GM19395 (cell line): ENCODE results near the gene PTPRM.

Experiments
- ATAC-seq: cut with Tn5 transposase; IDR thresholded peaks from one replicate; pipeline ENCODE4 v1.9.1; 2021; ENCODE audit warnings: mild to moderate bottlenecking, moderate library complexity; ENCODE audit not compliant: unreplicated experiment

Gene PTPRM

DNA sequence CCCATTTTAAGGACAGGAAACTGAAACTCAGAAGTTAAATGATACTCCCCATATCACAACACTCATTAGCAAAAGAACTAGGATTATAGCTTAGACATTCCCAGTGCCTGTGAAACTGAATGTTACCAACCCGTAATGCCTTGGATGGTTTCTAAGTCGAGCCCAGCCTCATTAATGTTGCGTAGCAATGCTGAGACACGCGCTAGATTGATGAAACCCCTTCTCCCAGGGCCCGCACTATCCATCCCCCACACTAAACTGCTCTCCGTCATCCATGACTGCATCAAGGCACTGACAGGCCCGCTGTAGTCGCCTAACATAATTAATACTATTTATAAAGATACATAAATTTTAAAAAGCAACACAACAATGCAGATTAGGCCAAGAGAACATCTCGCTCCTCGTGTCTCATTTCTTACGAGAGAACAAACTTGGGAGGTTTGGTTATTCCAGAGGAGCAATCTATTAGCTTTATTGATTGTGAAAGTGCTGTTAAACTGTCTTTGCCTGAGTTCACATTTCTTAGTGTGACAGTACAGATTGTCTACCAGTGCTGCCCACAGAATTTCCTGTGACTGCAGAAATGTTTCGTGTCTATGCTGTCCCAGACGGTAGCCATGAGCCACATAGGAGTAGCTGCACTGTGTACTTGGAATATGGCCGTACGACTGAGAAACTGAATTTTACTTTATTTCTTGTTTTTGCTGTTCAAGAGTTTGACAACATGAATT, 729.9 kb downstream of the PTPRM start:
- no peak for ATAC-seq

DNA sequence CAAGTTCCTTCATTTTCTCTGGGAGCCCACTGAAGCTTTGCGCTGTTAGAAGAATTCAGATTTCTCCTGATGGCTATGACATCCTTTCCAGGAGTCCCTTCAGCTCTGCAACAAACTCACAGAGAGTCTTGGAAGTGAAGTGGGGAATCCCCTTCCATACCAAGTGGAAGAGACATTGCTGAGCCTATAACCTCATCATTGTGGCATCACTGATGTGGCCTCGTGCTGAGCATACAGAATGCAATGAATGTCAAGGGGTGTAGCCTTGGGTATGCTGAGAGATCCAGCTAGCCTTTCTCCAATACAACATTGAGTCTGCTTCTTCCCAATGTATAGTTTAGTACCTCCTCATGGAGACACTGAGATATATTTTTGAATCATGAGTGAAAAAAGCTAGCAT, 731.1 kb downstream of the PTPRM start:
- no peak for ATAC-seq

GRCh38 chr18:8299054-8299980, 732.2 kb downstream of the PTPRM start:
- no peak for ATAC-seq

DNA sequence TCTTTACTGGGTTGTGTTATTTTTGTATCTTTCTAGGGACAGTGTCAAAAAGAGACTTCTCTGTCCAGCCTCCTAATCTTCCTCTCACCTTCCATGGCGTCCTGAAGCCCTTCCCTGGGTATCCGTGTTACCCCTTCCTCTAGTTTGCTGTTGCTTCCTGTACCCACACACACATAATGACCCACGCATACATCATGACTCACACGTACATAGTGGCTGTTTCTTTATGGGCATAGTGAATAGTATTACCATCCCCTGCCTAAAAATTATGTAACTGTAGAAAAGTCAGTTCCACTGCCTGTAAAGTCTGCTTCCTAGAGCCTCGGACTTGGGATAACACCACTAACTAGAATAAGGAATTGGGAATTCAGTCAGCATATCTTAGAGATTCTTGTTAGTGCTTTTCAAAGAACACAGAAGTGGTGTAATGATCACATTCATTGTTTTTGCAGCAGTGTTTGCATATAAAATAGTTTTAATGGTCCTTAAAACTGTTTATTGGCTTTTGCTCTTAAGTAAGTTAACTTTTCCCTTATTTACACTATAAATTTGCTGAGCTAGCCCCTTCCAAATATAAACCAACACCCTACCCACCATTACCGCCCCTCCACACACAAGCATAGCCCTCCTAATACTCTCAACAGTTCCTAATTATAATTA, 733.8 kb downstream of the PTPRM start:
- no peak for ATAC-seq

DNA sequence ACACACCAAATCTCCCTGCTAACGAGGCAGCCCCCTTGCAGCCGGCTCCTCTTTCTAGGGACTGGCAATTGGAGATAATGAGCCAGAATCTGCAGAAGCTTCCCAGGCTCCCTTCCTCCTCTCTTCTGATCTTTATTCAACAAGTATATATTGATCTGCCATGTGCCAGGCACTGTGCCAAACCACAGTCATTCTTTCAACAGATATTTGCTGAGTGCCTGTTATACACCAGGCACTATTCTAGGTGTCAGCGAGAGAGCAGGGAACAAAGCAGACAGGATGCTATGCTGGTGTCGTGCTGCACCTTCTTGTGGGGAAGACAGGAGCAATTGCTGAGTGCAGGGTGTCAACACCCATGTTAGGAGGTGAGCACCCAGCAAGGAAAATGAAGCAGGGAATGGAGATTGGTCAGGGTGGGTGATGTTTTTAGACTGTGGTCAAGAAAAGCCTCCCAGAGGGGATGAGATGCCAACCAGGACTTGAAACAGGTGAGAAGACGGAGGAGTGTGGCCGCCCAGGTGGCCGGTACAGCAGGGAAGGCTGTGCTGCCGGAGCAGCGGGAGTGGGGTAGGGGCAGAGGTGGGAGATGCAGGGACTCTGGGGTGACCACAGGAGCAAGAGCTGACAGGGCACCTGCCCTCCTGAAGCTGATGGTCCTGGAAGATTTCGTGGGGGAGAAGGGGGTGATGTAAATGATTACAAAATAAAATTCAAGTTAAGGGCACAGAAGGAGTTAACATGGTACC, 734.5 kb downstream of the PTPRM start:
- no peak for ATAC-seq

DNA sequence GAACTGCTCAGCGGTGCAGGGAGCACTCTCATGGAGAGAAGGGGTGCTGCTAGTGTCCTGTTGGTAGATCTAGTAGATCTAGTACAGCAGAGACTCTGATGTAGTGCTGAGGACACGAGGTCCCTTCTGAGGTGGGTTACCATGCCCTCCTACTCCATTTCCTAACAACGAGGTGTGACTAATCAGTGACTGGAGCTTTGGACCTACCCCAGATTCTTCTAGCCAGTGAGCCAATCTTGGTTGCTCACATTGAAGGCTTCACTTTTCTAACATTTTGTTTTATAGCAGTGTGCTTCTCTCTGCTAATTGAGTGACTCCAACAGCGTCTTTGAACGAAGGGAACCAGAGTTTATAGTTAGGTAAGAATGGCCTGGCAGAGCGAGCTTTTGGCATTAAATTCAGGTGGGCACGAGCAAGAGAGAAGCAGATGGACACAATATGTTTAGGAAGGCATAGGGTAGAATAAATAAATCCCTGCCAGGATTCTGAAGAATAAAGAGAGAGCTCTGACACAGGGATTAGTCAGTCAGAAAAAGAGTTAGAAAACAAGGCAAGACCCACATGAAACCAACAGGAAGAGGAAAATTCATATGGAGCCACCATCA, 736.1 kb downstream of the PTPRM start:
- no peak for ATAC-seq

- ATAC-seq, result no peak
Observed at GRCh38 chr18:8307960-8308359, 740.8 kb downstream of the PTPRM start.

- ATAC-seq, result no peak
Observed at GRCh38 chr18:8313043-8313442, 745.9 kb downstream of the PTPRM start.

DNA sequence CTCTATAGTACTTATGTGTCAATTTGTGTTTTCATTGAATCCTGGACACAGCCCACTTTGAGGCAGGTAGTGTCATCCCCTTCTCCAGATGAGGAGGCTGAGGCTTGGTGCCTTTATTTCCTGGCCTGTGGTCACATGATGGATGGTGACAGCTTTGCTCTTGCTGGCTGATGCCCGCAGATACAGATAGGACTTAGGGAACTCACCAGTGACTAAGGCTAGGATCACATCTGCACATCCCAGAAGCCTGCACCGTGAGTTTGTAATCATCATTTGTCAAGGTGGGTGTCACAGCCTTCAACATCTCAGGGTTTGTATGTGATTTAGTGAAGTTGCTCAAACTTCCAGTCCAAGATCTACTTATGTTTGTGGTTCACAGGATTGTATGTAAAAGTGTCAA, 747.0 kb downstream of the PTPRM start:
- ATAC-seq, result no peak

DNA sequence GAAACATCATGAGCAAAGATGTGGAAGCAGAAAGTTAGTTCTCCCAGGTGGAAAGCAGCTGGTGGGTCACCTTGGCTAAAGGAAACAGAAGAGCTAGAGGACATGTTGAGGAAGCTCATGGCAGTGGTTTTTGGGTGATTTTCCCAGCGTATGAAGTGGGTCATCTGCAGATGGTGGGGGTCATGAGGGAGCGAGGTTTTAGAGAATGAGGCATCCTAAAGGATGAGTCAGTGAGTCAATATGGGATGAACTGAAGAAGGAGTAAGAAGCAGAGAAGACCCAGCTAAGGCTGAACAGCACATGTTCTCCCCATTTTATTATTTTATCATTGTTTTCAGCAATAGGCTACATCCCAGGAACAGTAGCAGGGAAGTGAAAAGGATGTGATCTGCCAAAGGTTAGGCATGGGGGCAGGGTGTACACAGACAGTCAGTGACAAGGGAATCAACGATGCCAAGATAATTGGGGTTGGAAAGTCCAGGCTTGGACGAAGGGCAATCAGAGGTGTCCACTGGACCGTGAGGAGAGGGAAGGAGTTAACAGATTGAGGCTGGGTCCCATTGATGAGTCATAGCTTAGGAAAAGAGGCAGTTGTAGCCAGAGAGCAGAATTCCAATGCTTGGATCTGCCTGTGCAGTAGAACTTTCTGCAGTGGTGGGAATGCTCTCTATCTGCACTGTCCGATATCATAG, 752.8 kb downstream of the PTPRM start:
- no peak for ATAC-seq

- no peak for ATAC-seq
Observed at GRCh38 chr18:8322486-8322885, 755.4 kb downstream of the PTPRM start.

DNA sequence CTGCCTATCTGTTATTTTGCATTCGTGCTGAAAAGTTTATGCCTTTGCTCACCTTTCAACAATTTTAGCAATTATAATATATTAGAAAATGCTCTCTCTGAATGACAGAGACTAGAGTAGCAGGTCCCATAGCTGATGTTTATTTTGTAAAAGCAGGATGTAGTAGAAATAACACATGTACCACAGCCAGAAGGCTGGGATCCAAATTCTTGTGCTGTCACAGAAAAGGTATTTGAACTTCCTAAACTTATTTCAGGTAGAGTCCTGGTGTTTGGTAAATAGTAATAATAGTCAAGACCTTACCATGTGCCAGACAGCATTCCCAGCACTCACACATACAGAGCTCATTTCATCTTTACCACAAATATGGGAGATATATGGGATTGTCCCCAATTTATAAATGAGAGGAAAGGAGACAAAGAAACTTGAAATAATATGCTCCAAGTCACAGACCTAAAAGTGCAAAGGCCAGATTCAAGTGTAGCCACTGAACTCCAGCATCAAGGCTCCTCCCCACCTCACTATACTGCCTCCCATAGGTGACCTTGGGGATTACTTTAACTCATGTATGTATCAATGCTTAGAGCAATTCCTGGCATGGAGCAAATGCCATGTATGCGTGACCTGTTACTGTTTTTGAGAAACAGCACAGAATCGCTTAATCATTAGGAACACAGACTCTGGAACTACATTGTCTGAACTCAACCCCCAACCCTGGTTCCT, 757.4 kb downstream of the PTPRM start:
- ATAC-seq, result no peak

DNA sequence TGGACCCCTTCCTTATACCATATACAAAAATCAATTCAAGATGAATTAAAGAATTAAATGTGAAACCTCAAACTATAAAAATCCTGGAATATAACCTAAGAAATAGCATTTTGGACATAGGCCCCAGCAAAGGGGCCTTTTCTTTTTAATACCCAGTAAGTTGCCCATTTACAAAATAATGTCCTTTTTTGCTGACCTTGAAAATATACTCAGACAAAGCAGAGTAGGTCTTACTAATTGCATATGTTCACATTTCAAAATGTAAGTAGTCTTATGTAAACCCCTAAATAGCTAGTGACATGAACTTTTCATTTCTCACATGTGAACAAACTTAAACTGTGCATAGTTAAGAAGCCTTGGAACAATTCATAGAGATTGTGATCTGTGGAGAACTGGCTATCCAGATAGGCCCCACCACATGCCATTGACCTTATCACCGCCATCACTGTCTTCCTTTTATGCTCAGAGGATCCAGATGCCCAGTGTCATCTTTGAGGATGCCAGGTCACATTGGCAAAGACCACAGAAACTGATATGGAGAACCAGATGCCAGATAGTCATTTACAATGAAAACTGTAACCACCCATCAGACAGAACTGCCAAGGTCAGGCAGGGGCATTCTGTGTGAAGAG, 759.8 kb downstream of the PTPRM start:
- no peak for ATAC-seq

- ATAC-seq, result no peak
Observed at GRCh38 chr18:8328126-8328525, 761.0 kb downstream of the PTPRM start.

DNA sequence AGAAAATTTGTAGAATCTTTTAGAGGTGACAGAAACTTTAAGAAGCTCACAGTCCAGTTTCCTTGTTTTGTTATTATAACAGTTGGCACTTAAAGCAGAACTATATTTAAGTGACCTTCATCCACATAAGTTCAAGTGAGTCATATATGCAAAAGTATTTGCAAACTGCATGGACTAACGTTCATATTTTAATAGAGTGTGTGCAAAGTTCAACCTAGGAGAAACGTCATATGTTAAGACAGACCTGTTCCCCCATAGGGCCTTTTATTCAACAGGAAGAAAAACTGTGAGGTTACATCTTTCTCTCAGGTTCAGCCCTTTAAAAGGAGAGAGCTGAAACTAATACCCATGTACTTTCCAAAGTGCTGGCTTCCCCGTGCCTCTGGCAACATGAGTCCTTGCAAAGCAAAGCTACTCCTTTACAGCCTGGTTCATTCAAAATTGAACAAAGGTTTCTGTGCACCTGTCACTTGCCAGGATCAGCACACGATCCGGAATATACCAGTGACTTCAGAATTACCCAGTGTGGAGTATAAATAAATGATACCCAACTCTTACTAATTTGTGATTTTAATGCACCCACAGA, 762.2 kb downstream of the PTPRM start:
- ATAC-seq, result no peak

GRCh38 chr18:8330575-8330974, 763.5 kb downstream of the PTPRM start:
- ATAC-seq, result no peak

- no peak for ATAC-seq
Observed at GRCh38 chr18:8332286-8332685, 765.2 kb downstream of the PTPRM start.

- ATAC-seq, result no peak
Observed at GRCh38 chr18:8333961-8334360, 766.8 kb downstream of the PTPRM start.
